Spleen (tissue), 11 donors: ENCODE measurements around the gene SLC22A23. TPM values are rescaled to one million over a fixed set of nuclear protein-coding genes. Genes with fewer than 3 reads are reported as not detected.

Source experiments
- DNase-seq: peaks from one replicate; pipeline ENCODE4 v3.0.0-alpha.2; 2020
- H3K27ac ChIP-seq, 8 donors: fragments of 200-600 bp; sonication (generic) in 7 of 8; 1 replicate in 4 of 8; 2 replicates in 4 of 8; pipeline versions ENCODE4 v1.5.0 to v1.8.0; 2016 to 2021; ENCODE audit warnings: inconsistent platforms in 4 of 8, mild to moderate bottlenecking in 4 of 8, moderate library complexity in 1 of 8
- H3K27me3 ChIP-seq, 7 donors: fragments of 200-600 bp; sonication (generic) in 6 of 7; replicated peaks in 1 of 7; 1 replicate in 4 of 7; 2 replicates in 3 of 7; pipeline versions ENCODE4 v1.5.0 to v1.8.0; 2016 to 2021; ENCODE audit warnings: inconsistent platforms in 3 of 7, mild to moderate bottlenecking in 1 of 7
- H3K36me3 ChIP-seq, 6 donors: fragments of 200-600 bp; sonication (generic) in 5 of 6; 1 replicate in 4 of 6; 2 replicates in 2 of 6; pipeline versions ENCODE4 v1.5.0 to v1.8.0; 2016 to 2021; ENCODE audit warnings: inconsistent platforms in 2 of 6
- H3K4me1 ChIP-seq, 6 donors: fragments of 200-600 bp; sonication (generic) in 5 of 6; 1 replicate in 3 of 6; 2 replicates in 3 of 6; pipeline versions ENCODE4 v1.5.0 to v1.8.0; 2016 to 2021; ENCODE audit warnings: inconsistent platforms in 3 of 6
- H3K4me3 ChIP-seq, 8 donors: fragments of 200-600 bp; sonication (generic) in 7 of 8; 1 replicate in 4 of 8; 2 replicates in 4 of 8; pipeline versions ENCODE4 v1.5.0 to v1.8.0; 2016 to 2021; ENCODE audit warnings: inconsistent platforms in 4 of 8, mild to moderate bottlenecking in 4 of 8, moderate library complexity in 2 of 8
- H3K9me3 ChIP-seq, 8 donors: fragments of 200-600 bp; sonication (generic) in 7 of 8; 1 replicate in 4 of 8; 2 replicates in 4 of 8; pipeline versions ENCODE4 v1.5.0 to v1.8.0; 2016 to 2021; ENCODE audit warnings: inconsistent platforms in 4 of 8
- POLR2A ChIP-seq, 3 donors: fragments of 450-650 bp; IDR thresholded peaks; one replicate each; pipeline ENCODE4 v1.5.1; 2017; ENCODE audit warnings: antibody characterized with exemption in 3 of 3, mild to moderate bottlenecking in 1 of 3
- POLR2AphosphoS5 ChIP-seq, 3 donors: sonication (generic); formaldehyde crosslinking; IDR thresholded peaks; one replicate each; pipeline ENCODE4 v1.5.1; 2017; ENCODE audit warnings: antibody characterized with exemption in 3 of 3
- WGBS, 5 donors: extraction: QIAGEN DNeasy Blood & Tissue Kit in 3 of 5; methylation state at CpG; one replicate each; pipeline versions ENCODE4 v1.1.5 to v1.1.7; 2013 to 2018; 5-methylcytosine and 5-hydroxymethylcytosine counted together
- intact Hi-C: fragments of 100-400 bp; cut with DNase I; formaldehyde crosslinking; loops from one replicate; pipeline ENCODE4 v1.15.0; 2023; ENCODE audit warnings: low total_unique reads
- polyA plus RNA-seq, 3 donors: library from polyadenylated mRNA; stranded (reverse); fragments of 200-250 nt; gene quantifications; one replicate each; pipeline ENCODE4 v1.2.1, GENCODE V29; 2013
- total RNA-seq, 7 donors: library from RNA; depleted of rRNA in 3 of 7; stranded (reverse); fragments of >200 nt in 3 of 7; fragmentation: NEBNext Ultra II Directional in 4 of 7; extraction: Animal tissue kit (Norgen Biotek cat#: 25700) in 4 of 7; gene quantifications; one replicate each; pipeline versions ENCODE4 v1.1.0 to v1.2.1, GENCODE V29; 2016 to 2021
- TF ChIP-seq, protein P1 (sequence below), 11 experiments: fragments of 200-600 bp in 7 of 11; fragments of 450-650 bp in 4 of 11; sonication (generic) in 4 of 11; IDR thresholded peaks in 8 of 11; conservative IDR thresholded peaks in 3 of 11; 1 replicate in 7 of 11; 2 replicates in 4 of 11; pipeline versions ENCODE4 v1.4.0 to v1.8.0; 2016 to 2021; ENCODE audit warnings: antibody characterized with exemption in 11 of 11, inconsistent platforms in 4 of 11, mild to moderate bottlenecking in 1 of 11
- donor health status: healthy with polysubstance abuse.
- donor health status: DM: no; HTN: no; CAD: no; lungs with moderate emphysema.
- donor health status: DM: no; HTN: no; CAD: no.
- donor health status: Bipolar disorder and iron deficiency.
- donor health status: healthy.
- donor health status: DM: no; HTN: no; CAD: no.
- donor health status: DM: yes; HTN: yes; CAD: no.

The SLC22A23 gene
- total and polyA plus RNA-seq, 10 donors = 1.9 to 22.6 (median 18.3) TPM

DNA sequence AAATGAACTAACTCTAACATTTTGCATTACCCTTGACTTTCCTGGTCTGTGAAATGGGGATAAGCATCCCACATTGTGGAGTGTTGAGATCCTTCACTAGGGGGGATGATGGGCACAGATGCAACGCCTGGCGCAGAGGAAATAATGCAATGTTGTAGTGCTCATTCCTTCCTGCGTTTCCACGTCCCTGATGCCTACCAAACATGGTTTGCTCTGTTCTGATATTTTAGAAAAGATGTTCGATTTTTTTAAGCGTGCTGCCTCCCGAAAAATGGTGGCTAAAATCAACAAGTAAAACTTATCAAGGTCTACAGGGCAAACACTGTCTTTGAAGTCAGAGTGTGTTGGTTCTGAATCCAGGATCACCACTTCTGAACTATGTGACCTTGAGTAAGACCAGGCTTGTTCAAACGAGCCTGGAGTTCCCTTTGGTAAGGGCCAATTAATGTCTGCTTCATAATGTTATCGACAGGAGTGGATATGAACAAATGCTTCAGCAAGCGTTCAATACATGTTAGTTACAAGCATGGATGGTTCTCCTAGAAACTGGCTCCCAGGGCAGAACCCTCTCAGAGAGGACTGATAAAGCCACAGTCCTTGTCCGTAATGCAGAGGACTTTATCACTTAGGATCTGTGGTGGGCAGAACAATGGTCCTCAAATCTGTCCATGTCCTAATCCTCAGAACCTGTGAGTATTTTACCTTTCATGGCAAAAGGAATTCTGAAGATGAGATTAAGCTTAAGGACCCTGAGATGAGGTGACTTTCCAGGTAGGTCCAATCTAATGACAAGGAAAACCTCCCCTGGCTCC is 44.7 kb downstream of the SLC22A23 start:
- Histone ChIP-seq H3K27ac (no peak overlapping the region), H3K27me3 (no peaks in the 10 kb centered on the region), H3K4me1 (peaks cover 0 to 17% (median 0%) of the 10 kb centered on the region in 6 donors), H3K36me3 (no peaks in the 10 kb centered on the region), H3K9me3 (peaks cover 0 to 6% (median 0%) of the 10 kb centered on the region in 8 donors), H3K4me3 (no peak overlapping the region)
- no peak for TF ChIP-seq POLR2A (IDR thresholded peaks at IDR 0.05)
- no peak for TF ChIP-seq POLR2AphosphoS5 (IDR thresholded peaks at IDR 0.05)
- TF ChIP-seq, protein P1, sequence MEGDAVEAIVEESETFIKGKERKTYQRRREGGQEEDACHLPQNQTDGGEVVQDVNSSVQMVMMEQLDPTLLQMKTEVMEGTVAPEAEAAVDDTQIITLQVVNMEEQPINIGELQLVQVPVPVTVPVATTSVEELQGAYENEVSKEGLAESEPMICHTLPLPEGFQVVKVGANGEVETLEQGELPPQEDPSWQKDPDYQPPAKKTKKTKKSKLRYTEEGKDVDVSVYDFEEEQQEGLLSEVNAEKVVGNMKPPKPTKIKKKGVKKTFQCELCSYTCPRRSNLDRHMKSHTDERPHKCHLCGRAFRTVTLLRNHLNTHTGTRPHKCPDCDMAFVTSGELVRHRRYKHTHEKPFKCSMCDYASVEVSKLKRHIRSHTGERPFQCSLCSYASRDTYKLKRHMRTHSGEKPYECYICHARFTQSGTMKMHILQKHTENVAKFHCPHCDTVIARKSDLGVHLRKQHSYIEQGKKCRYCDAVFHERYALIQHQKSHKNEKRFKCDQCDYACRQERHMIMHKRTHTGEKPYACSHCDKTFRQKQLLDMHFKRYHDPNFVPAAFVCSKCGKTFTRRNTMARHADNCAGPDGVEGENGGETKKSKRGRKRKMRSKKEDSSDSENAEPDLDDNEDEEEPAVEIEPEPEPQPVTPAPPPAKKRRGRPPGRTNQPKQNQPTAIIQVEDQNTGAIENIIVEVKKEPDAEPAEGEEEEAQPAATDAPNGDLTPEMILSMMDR (IDR thresholded peaks at IDR 0.05 in 8 of 11, conservative IDR thresholded peaks at IDR 0.05 in 3 of 11) = no peak
- intact Hi-C loops = no loop called here
- no peak for DNase-seq
- 89 to 91% (median 90%) methylated on average over 11 of the region's 11 CpGs for WGBS, 5 donors

DNA sequence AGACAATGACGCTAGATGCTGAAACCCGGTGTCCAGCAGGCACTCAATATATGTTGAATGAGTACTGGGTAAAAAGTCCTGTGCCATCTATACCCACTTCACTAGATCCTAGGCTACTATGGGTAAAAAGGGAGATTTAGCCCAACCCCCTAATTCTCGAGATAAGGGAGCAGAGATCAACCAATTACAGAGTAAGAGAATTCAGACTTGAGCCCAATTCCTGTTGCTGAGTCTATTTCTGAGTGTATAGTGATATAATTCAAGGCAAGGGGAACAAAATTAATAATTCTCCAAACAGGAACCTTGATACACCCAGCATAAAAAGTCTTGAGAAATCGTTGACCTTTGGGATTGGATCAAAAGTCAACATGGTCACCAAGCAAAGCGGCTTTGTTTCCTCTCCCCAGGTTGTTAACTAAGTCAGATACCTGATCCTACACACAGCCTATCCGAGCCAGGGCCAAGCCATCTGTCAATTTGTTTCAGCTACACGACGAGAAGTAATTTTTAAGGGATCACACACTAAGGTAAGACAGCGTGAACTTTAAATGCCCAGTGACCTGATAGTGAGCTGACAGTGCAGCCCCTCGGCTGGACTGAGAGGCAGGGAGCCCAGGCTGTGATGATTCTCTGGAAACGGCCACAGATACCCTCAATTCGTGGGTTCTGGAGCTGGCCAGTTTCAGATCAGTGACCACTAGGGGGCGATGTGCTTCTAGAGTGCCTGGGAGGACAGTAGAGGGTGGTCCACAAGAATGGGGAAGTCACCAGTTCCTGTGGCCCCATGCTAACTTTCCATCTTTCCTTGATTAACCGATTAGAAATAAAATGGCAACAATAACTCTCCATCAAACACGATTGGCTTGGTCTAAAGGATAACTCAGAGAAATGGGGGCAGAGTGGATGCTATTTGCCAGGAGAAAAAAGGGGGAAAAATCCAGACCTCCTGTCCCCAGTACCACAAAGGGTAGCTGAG is 46.2 kb downstream of the SLC22A23 start:
- peaks cover 0 to 17% (median 0%) of the 10 kb centered on the region in 6 donors for H3K4me1 ChIP-seq
- H3K36me3 ChIP-seq = no peaks in the 10 kb centered on the region
- 54 to 64% (median 56%) methylated on average over 15 of the region's 15 CpGs for WGBS, 5 donors
- no peak for DNase-seq
- peaks cover 0 to 6% (median 0%) of the 10 kb centered on the region in 8 donors for H3K9me3 ChIP-seq
- intact Hi-C loops = no loop called here
- TF ChIP-seq, protein P1 (IDR thresholded peaks at IDR 0.05 in 8 of 11, conservative IDR thresholded peaks at IDR 0.05 in 3 of 11) = peak in 10 of 11 experiments; percentile 16 to 76 (median 58)
- TF ChIP-seq POLR2A (IDR thresholded peaks at IDR 0.05) = no peak
- H3K27ac ChIP-seq = no peak overlapping the region
- no peak overlapping the region for H3K4me3 ChIP-seq
- no peaks in the 10 kb centered on the region for H3K27me3 ChIP-seq

DNA sequence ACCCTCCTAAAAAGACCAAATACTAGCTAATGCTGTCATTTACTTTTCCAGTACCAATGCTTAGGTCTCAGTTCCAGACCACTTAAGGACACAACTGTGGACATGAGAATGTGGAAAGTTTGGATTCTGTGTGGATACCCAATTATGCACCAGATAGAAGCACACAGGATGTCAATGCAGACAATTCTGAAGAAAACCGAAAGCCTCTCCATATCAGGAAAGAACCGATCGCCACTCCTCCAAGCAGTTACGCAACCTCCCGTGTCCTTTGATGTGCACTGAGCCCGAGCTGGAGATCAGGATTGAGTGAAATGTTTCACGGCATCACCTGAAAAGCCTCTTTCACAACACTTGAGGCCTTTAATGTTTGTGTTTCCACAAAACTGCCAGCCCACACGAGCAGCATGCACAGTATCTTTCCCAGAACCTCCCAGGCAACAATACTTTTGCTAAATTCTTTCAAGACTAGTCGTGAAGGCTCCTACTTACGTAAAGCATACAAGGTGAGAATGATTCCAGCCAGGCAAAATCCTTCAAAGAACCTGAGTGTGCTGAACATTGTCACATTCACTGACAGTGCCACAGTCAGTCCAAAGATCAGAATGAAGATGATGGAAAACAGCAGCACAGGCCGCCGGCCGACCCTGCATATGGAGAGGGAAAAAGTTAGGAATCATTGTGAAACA is 47.0 kb downstream of the SLC22A23 start:
- no peak for DNase-seq
- intact Hi-C loops = no loop called here
- no peaks in the 10 kb centered on the region for H3K27me3 ChIP-seq
- WGBS, 5 donors = 77 to 89% (median 79%) methylated on average over 13 of the region's 13 CpGs
- H3K9me3 ChIP-seq = peaks cover 0 to 6% (median 0%) of the 10 kb centered on the region in 8 donors
- no peak overlapping the region for H3K4me3 ChIP-seq
- H3K4me1 ChIP-seq = peaks cover 0 to 15% (median 0%) of the 10 kb centered on the region in 6 donors
- H3K27ac ChIP-seq = no peak overlapping the region
- no peaks in the 10 kb centered on the region for H3K36me3 ChIP-seq
- TF ChIP-seq POLR2AphosphoS5 (IDR thresholded peaks at IDR 0.05) = no peak
- TF ChIP-seq, protein P1 (IDR thresholded peaks at IDR 0.05 in 8 of 11, conservative IDR thresholded peaks at IDR 0.05 in 3 of 11) = no peak
- TF ChIP-seq POLR2A (IDR thresholded peaks at IDR 0.05) = no peak
